Fibroblast of the conjunctiva (primary cell): Measurements from ENCODE around the gene C1orf210.
A peak's percentile ranks its signal among the peaks of the same experiment; 100 is the strongest.

Source experiments
- DNase-seq: peaks from one replicate; pipeline ENCODE4 v3.0.0-alpha.2; 2010; ENCODE audit warnings: low read depth

Gene C1orf210

GRCh38 chr1:43293896-43294760, 8.7 kb upstream of the C1orf210 start:
- DNase-seq = peak; percentile 30

- DNase-seq = no peak
Measured at GRCh38 chr1:43293176-43293575, 7.8 kb upstream of the C1orf210 start.

GRCh38 chr1:43292679-43293078, 7.3 kb upstream of the C1orf210 start:
- no peak for DNase-seq

- no peak for DNase-seq
Measured at GRCh38 chr1:43292216-43292615, 6.8 kb upstream of the C1orf210 start.

- DNase-seq = no peak
Measured at GRCh38 chr1:43288785-43289706, 3.7 kb upstream of the C1orf210 start.

- DNase-seq = no peak
Measured at GRCh38 chr1:43288058-43288784, 2.8 kb upstream of the C1orf210 start.

- no peak for DNase-seq
Measured at GRCh38 chr1:43286533-43286932, 1.2 kb upstream of the C1orf210 start.

- DNase-seq = no peak
Measured at GRCh38 chr1:43286115-43286514, 734 bp upstream of the C1orf210 start.

GRCh38 chr1:43284546-43285110, 753 bp downstream of the C1orf210 start:
- no peak for DNase-seq

GRCh38 chr1:43284065-43284464, 1.3 kb downstream of the C1orf210 start:
- no peak for DNase-seq

- DNase-seq = no peak
Measured at GRCh38 chr1:43282220-43283195, 2.9 kb downstream of the C1orf210 start.

GRCh38 chr1:43280692-43281091, 4.7 kb downstream of the C1orf210 start:
- DNase-seq = no peak

GRCh38 chr1:43279666-43280065, 5.7 kb downstream of the C1orf210 start:
- no peak for DNase-seq

GRCh38 chr1:43279161-43279560, 6.2 kb downstream of the C1orf210 start:
- DNase-seq = no peak

GRCh38 chr1:43277116-43277876, 8.1 kb downstream of the C1orf210 start:
- DNase-seq = no peak

GRCh38 chr1:43276673-43277072, 8.7 kb downstream of the C1orf210 start:
- no peak for DNase-seq

- DNase-seq = no peak
Measured at GRCh38 chr1:43275826-43276620, 9.4 kb downstream of the C1orf210 start.

GRCh38 chr1:43274804-43275180, 10.6 kb downstream of the C1orf210 start:
- DNase-seq = no peak
